Right renal pelvis (tissue), 4 donors: Measurements from ENCODE around the gene RAB7B. TPM values are rescaled to one million over a fixed set of nuclear protein-coding genes. Genes with fewer than 3 reads are reported as not detected.
"Not testable (repeated sequence)": the region's sequence is repeated elsewhere in the genome, so short reads cannot be mapped to it uniquely, and the experiment has no call there.

Experiments
- DNase-seq, 4 donors: peaks; one replicate each; pipeline ENCODE4 v3.0.0-alpha.2; 2013; ENCODE audit warnings: low read depth in 4 of 4, low spot score in 3 of 4, missing footprints in 1 of 4
- polyA plus RNA-seq, 4 donors: library from polyadenylated mRNA; unstranded; fragments of 120-200 nt; gene quantifications; one replicate each; pipeline ENCODE4 v1.2.1, GENCODE V29; 2013; ENCODE audit not compliant: insufficient read length in 4 of 4

RAB7B gene
- polyA plus RNA-seq = 1 to 10 TPM; 3.0 to 3.7 (median 3.1) TPM

GRCh38 chr1:206002871-206003801 is at the start of gene RAB7B:
RAB7B (minus strand) TSS chr1:206003395; CDS start chr1:205994135, 9,260 bp downstream.
- DNase-seq = no peak

GRCh38 chr1:206052231-206052865 is 49.2 kb upstream of the RAB7B start:
- not testable (repeated sequence) for DNase-seq

- no peak for DNase-seq
These were observed 47.5 kb upstream of the RAB7B start for GRCh38 chr1:206050655-206051235.

- no peak for DNase-seq
These were observed 46.9 kb upstream of the RAB7B start for GRCh38 chr1:206049919-206050600.

GRCh38 chr1:206049293-206049692 is 46.1 kb upstream of the RAB7B start:
- no peak for DNase-seq

- no peak for DNase-seq
These were observed 45.4 kb upstream of the RAB7B start for GRCh38 chr1:206048582-206048981.

- no peak for DNase-seq
These were observed 44.1 kb upstream of the RAB7B start for GRCh38 chr1:206047271-206047670.

GRCh38 chr1:206041640-206042039 is 38.4 kb upstream of the RAB7B start:
- peak; percentile 29 to 55 (median 46) for DNase-seq

- no peak for DNase-seq
These were observed 37.1 kb upstream of the RAB7B start for GRCh38 chr1:206040328-206040727.

GRCh38 chr1:206039046-206039973 is 36.1 kb upstream of the RAB7B start:
- no peak for DNase-seq

- no peak for DNase-seq
These were observed 34.4 kb upstream of the RAB7B start for GRCh38 chr1:206037581-206037980.

- DNase-seq = no peak
These were observed 33.7 kb upstream of the RAB7B start for GRCh38 chr1:206036663-206037455.

- DNase-seq = no peak
These were observed 31.8 kb upstream of the RAB7B start for GRCh38 chr1:206035027-206035426.

- no peak for DNase-seq
These were observed 29.4 kb upstream of the RAB7B start for GRCh38 chr1:206032380-206033140.

GRCh38 chr1:206030714-206031113 is 27.5 kb upstream of the RAB7B start:
- peak; percentile 20 to 54 (median 46) for DNase-seq

- DNase-seq = no peak
These were observed 27.0 kb upstream of the RAB7B start for GRCh38 chr1:206030191-206030590.

- no peak for DNase-seq
These were observed 26.3 kb upstream of the RAB7B start for GRCh38 chr1:206029484-206029883.

- DNase-seq = no peak
These were observed 22.2 kb upstream of the RAB7B start for GRCh38 chr1:206025283-206025820.
